GM12874 (cell line): ENCODE measurements around the gene EFHC2.

Source experiments
- TF ChIP-seq, protein P1 (sequence below): IDR thresholded peaks from 2 replicates; pipeline ENCODE4 v1.5.1; 2011; ENCODE audit warnings: low read depth, mild to moderate bottlenecking, control low read depth, low read length, moderate library complexity; ENCODE audit not compliant: insufficient read depth

EFHC2 gene

DNA sequence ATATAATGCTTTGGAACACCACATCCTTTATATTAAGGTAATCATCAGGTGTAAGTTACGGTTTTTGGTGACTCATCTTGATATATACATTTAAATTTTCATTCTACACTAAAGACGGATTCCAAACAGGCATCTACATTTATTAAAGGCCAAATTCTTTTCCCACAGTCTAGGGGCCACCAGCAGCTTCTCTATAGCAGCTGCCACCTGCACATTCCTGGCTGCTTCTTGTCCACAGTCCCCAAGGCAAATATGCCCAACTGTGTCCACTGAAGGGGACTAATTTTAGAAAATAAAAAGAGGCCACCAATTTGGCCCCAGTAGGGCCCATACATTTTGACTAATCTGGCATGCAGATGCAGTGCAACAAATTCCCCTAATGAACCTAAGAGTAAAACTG, 96.6 kb downstream of the EFHC2 start:
- TF ChIP-seq, protein P1, sequence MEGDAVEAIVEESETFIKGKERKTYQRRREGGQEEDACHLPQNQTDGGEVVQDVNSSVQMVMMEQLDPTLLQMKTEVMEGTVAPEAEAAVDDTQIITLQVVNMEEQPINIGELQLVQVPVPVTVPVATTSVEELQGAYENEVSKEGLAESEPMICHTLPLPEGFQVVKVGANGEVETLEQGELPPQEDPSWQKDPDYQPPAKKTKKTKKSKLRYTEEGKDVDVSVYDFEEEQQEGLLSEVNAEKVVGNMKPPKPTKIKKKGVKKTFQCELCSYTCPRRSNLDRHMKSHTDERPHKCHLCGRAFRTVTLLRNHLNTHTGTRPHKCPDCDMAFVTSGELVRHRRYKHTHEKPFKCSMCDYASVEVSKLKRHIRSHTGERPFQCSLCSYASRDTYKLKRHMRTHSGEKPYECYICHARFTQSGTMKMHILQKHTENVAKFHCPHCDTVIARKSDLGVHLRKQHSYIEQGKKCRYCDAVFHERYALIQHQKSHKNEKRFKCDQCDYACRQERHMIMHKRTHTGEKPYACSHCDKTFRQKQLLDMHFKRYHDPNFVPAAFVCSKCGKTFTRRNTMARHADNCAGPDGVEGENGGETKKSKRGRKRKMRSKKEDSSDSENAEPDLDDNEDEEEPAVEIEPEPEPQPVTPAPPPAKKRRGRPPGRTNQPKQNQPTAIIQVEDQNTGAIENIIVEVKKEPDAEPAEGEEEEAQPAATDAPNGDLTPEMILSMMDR = no peak

DNA sequence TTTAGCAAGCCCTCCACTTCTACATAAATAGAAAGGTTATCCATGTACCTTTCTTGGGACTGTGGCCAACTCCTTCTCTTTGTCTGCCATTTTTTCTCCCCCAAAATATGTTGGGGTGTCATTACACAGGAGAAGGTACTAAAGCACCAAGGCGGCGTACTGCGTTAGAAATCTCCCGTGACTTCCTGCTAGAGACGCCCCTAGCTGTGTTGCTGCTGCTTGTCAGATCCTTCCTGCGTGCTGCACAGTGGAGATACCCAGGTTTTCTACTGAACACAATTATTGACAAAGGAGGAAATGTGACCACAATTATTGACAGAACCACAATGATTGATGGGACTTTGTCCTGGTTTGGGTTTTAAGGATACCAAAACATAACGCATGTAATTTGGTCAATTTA, 97.7 kb downstream of the EFHC2 start:
- TF ChIP-seq, protein P1 = no peak

DNA sequence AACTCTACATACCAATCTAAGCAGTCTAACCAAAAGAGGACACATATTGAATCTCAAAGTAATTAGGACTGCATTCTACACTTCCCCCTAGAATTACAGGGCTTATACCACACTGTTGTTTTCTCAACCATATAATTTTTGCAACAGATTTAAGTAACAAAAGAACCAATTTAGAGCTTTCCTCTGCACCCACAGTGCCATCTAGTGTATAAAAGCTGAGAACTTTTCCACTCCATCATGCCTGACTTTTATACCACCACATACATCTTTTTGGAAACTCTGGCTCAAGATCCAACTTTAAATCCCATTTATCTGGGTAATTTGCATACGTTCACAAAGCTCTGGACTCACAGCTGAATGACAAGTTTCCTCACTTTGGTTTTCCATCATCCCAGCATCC, 99.5 kb downstream of the EFHC2 start:
- TF ChIP-seq, protein P1 = no peak

DNA sequence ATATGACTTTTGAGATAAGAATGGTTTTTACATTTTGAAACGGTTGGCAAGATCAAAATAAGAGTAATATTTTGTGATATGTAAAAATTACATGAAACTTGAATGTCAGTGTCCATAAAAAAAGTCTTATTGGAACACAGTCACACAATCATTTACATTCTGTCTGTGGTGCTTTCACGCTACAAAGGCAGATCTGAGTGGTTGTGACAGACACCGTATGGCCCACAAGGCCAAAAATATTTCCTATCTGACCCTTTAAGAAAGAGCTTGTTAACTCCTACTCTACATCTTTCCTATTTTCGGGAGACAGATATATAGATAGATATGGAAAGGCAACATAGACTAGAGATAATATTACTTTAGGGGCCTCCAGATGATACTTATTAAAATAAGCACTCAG, 101.9 kb downstream of the EFHC2 start:
- TF ChIP-seq, protein P1 = no peak

DNA sequence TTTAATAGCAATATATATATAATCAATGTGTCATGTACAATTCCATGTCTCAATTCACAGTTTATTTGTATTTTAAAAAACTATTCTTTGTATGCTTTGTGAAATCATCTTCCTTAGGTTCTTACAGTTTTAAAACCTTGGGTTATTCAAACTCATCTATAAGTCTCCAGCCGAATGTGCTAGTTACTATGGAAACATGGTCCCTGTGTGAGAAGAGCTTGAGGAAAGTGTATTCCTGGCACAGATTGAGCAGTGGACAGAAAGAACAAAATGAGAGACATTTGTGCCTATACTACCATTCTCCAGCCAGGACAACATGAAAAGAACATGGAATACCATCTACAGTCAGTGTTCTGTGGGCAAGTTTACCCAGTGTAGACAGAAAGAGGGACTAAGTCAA, 103.4 kb downstream of the EFHC2 start:
- TF ChIP-seq, protein P1 = no peak

DNA sequence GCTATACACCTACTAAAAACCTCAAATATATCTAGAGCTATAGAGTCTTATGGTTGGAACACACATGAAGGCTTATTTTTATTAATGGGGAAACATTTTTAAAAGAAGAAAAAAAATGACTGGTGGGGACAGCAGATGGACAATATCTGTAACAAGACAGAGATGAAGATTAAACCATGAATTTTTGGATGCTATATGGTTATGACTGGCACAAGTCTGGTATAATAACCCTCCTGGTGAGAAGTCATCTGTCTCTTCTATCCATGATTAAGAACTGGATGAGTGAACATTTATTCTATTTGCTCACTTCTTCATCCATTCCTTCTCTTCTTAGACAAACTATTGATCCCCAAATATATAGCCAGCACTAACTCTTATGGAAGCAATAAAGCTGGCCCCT, 104.4 kb downstream of the EFHC2 start:
- TF ChIP-seq, protein P1 = no peak

DNA sequence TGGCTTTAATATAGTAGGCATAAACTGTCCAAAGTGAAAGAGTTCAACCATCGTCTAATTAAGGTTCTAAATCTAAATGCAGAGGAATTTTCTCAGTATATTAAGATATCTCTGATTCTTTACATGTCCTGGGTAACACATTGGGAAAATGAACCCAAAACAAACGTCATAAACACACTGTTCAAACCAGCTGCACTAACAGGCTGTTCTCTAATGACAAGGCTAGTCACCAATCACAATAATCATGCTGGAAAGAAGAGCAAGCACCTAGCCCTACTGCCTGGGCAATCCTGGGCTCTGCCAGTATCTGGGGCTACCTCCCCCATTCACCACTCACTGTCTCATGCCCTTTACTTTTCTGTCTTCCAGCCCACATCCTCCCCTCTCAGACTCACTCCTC, 107.9 kb downstream of the EFHC2 start:
- TF ChIP-seq, protein P1 = no peak

DNA sequence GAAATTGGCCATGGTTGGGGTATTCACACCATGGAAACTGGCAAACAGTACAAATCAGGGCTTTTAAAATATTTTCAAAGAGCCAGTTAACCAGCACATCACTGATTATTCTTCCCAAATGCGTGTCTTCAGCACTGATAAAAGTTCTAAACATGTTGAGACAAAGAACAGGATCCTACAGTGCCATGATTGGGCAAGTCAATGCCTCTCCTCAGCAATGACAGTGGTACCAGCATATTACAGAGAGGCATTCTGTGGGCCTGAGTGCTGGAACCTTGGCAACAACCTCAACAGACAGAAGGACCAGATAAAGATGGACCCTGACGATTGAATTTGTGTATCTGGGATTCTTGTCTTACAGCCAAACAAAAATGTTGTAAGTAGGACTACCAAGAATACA, 108.9 kb downstream of the EFHC2 start:
- TF ChIP-seq, protein P1 = no peak
